Measurements from ENCODE around the gene ALDH18A1. TPM values are rescaled to one million over a fixed set of nuclear protein-coding genes. Genes with fewer than 3 reads are reported as not detected.

The ALDH18A1 gene
- total RNA-seq, 4 donors from 2014 or later: 4.7 to 112 (median 21.7) TPM

DNA sequence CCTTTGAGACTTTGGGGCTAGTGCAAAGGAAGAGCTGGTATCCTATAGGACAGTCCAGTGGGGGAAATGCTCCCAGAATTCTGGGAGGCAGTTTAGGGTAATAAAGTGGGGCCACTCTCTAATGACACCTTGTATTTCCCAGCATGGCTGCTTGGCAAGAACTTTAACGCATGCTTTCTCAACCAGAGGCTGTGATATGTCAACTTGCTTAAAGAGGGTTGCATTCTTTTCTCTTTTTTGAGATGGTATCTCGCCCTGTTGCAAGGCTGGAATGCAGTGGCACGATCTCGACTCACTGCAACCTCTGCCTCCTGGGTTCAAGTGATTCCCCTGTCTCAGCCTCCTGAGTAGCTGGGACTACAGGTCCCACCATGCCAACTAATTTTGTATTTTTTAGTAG is 38.4 kb downstream of the ALDH18A1 start:
- TF ChIP-seq, protein P1, sequence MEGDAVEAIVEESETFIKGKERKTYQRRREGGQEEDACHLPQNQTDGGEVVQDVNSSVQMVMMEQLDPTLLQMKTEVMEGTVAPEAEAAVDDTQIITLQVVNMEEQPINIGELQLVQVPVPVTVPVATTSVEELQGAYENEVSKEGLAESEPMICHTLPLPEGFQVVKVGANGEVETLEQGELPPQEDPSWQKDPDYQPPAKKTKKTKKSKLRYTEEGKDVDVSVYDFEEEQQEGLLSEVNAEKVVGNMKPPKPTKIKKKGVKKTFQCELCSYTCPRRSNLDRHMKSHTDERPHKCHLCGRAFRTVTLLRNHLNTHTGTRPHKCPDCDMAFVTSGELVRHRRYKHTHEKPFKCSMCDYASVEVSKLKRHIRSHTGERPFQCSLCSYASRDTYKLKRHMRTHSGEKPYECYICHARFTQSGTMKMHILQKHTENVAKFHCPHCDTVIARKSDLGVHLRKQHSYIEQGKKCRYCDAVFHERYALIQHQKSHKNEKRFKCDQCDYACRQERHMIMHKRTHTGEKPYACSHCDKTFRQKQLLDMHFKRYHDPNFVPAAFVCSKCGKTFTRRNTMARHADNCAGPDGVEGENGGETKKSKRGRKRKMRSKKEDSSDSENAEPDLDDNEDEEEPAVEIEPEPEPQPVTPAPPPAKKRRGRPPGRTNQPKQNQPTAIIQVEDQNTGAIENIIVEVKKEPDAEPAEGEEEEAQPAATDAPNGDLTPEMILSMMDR (IDR thresholded peaks at IDR 0.05): no peak
- TF ChIP-seq POLR2A (IDR thresholded peaks at IDR 0.05): no peak
- Histone ChIP-seq H3K27me3 (no peaks in the 10 kb centered on the region), H3K4me3 (no peak overlapping the region), H3K9me3 (no peaks in the 10 kb centered on the region), H3K36me3 (no peaks in the 10 kb centered on the region), H3K27ac (no peak overlapping the region), H3K4me1 (no peaks in the 10 kb centered on the region)
- no peak for DNase-seq
- intact Hi-C loops (cut with DNase I; ENCODE audit: low total_unique reads): no loop called here

DNA sequence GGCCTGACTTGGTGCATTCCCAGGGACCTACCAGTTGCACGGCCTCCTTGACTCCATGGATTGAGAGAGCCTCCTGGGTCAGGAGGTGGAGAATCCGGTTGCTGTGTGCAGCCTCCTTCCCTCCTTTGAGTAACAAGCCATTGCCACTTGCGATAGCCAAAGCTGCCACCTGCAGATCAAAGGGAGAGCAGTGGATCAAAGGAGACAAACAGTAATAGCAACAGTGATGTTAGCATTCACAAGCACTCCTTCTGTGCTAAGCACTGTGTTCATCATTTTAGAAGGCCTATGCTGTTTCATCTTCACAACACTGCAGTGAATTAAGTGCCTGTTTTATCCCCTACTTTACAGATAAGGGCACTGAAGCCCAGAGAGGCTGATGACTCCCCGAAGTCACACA is 40.1 kb downstream of the ALDH18A1 start:
- no peak for DNase-seq
- H3K36me3 ChIP-seq: no peaks in the 10 kb centered on the region
- no peaks in the 10 kb centered on the region for H3K27me3 ChIP-seq
- no peaks in the 10 kb centered on the region for H3K4me1 ChIP-seq
- no peak for TF ChIP-seq POLR2A (IDR thresholded peaks at IDR 0.05)
- no peak overlapping the region for H3K27ac ChIP-seq
- no peak overlapping the region for H3K4me3 ChIP-seq
- intact Hi-C loops (cut with DNase I; ENCODE audit: low total_unique reads): no loop called here
- no peaks in the 10 kb centered on the region for H3K9me3 ChIP-seq

DNA sequence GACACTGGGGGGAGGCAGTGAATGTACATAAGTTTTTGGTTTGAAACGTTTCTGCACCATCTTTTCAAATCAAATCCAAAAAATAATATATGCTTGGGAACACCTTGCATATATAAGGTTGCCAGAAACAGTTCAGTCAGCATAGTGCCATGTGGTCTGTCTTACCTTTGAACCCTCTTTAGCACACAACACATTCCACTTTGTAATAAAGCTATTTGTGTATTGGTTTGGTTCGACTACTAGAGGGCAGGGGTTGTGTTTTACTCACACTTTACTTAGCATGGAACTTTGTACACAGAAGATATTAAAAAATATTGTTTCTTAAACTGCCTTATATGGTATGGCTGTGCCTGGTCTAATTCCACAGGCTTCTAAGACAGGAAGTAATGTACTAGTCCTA is 43.2 kb downstream of the ALDH18A1 start:
- H3K27me3 ChIP-seq: no peaks in the 10 kb centered on the region
- TF ChIP-seq, protein P1 (IDR thresholded peaks at IDR 0.05): no peak
- TF ChIP-seq POLR2A (IDR thresholded peaks at IDR 0.05): no peak
- H3K36me3 ChIP-seq: no peaks in the 10 kb centered on the region
- no peaks in the 10 kb centered on the region for H3K4me1 ChIP-seq
- H3K27ac ChIP-seq: no peak overlapping the region
- DNase-seq: no peak
- no peak overlapping the region for H3K4me3 ChIP-seq
- H3K9me3 ChIP-seq: no peaks in the 10 kb centered on the region
- intact Hi-C loops (cut with DNase I; ENCODE audit: low total_unique reads): no loop called here

DNA sequence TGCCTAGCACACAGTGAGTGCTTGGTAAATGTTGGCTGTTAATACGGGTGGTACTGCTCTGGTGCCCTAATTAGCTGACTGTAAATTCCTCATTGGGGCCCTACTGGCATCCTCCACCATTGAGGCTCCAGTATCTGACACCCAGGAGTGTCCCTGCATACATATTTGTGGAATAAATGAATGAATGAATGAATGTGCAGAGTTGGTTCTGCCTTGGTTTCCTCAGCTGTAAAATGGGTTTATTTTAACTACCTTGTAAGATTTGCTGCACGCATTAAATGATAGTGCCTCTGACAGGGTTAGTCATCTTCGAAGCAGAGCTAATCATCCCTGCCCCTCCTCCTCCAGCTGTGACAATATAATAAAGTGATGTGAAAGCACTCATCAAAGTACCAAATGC is 45.8 kb downstream of the ALDH18A1 start:
- no peak for DNase-seq
- Histone ChIP-seq H3K9me3 (no peaks in the 10 kb centered on the region), H3K27me3 (no peaks in the 10 kb centered on the region), H3K4me1 (no peaks in the 10 kb centered on the region), H3K4me3 (no peak overlapping the region), H3K27ac (no peak overlapping the region), H3K36me3 (no peaks in the 10 kb centered on the region)
- intact Hi-C loops (cut with DNase I; ENCODE audit: low total_unique reads): no loop called here
- no peak for TF ChIP-seq POLR2A (IDR thresholded peaks at IDR 0.05)
- TF ChIP-seq, protein P1 (IDR thresholded peaks at IDR 0.05): no peak

DNA sequence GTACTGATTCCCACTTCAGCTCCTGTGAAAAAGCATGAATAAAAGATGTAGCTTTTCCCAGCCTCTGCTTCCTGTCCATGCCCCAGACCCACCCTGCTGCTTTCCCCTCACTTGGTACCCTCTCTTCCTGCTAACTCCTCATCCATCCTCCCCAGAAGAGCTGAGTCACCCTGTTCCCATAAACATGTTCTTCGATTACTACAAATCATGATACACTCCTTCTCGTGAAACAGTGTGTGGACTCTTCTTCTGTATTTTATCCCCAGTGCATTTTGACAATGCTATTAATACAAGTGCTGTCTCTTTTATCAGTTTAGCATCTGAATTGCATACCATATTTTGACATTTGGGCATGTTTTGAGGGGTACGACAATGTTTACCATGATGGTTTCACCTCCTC is 49.6 kb downstream of the ALDH18A1 start:
- no peaks in the 10 kb centered on the region for H3K27me3 ChIP-seq
- no peaks in the 10 kb centered on the region for H3K9me3 ChIP-seq
- peaks cover 0 to 4% of the 10 kb centered on the region in 2 donors for H3K4me1 ChIP-seq
- intact Hi-C loops (cut with DNase I; ENCODE audit: low total_unique reads): no loop called here
- no peak overlapping the region for H3K4me3 ChIP-seq
- no peak for TF ChIP-seq POLR2A (IDR thresholded peaks at IDR 0.05)
- TF ChIP-seq, protein P1 (IDR thresholded peaks at IDR 0.05): no peak
- no peak for DNase-seq
- H3K36me3 ChIP-seq: no peaks in the 10 kb centered on the region
- peak overlapping the region; percentile 79 to 93 for H3K27ac ChIP-seq

DNA sequence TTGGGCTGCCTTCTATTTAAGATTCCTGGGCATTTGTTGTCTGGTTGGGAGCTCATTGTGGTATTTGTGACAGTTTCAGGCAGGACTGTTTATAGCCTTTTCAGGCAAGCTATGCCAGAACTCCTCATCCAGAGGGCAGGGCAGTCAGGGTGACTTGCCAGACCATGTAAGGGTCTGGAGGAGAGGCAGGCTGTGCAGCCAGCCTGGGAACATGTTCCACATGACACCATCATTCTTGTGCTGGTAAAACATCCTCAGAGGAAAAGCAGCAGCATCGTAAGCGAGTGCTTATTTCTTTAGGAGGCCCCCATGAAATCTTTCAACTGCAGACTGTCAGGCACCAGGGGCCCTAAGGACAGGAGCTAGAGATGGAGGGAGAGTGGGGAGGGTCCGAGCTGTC is 51.3 kb downstream of the ALDH18A1 start:
- Histone ChIP-seq H3K4me3 (no peak overlapping the region), H3K36me3 (no peaks in the 10 kb centered on the region), H3K27ac (peak overlapping the region; percentile 79 to 93), H3K4me1 (peaks cover 0 to 4% of the 10 kb centered on the region in 2 donors), H3K27me3 (no peaks in the 10 kb centered on the region), H3K9me3 (no peaks in the 10 kb centered on the region)
- peak; percentile 58 to 75 for DNase-seq
- intact Hi-C loops (cut with DNase I; ENCODE audit: low total_unique reads): no loop called here
- TF ChIP-seq, protein P1 (IDR thresholded peaks at IDR 0.05): no peak
- no peak for TF ChIP-seq POLR2A (IDR thresholded peaks at IDR 0.05)
